AG04450 (cell line): Measurements from ENCODE around the gene PCIF1. TPM values are rescaled to one million over a fixed set of nuclear protein-coding genes. Genes with fewer than 3 reads are reported as not detected.

Experiments used
- CTCF ChIA-PET: fragments of 300-600, 350-600 bp; formaldehyde crosslinking; extraction: SDS; loops from one replicate; lab custom pipeline; 2022; ENCODE audit warnings: antibody characterized with exemption, inconsistent platforms; lab: Charles Lee
- POLR2A ChIA-PET: fragments of 350-600 bp; formaldehyde crosslinking; extraction: SDS; loops from one replicate; lab custom pipeline; 2021; ENCODE audit warnings: antibody characterized with exemption, inconsistent platforms; lab: Yijun Ruan, JAX
- DNase-seq: peaks from one replicate; pipeline ENCODE4 v3.0.0-alpha.2; 2011; ENCODE audit warnings: low read depth, low spot score
- H3K27ac ChIP-seq: one replicate; pipeline ENCODE4 v1.5.1; 2012; ENCODE audit warnings: low read depth, low read length, control low read depth
- H3K27me3 ChIP-seq: one replicate; pipeline ENCODE4 v1.6.0; 2012; ENCODE audit warnings: low read length; ENCODE audit not compliant: control insufficient read depth, insufficient read depth
- H3K4me3 ChIP-seq: 2 replicates; pipeline ENCODE4 v1.5.1; 2011; ENCODE audit warnings: mild to moderate bottlenecking, low read depth, low read length, control low read depth
- H3K9me3 ChIP-seq: 2 replicates; pipeline ENCODE4 v1.5.1; 2012; ENCODE audit warnings: low read length; ENCODE audit not compliant: control insufficient read depth, insufficient read depth
- CTCF ChIP-seq: IDR thresholded peaks from 2 replicates; pipeline ENCODE4 v1.5.1; 2011; ENCODE audit warnings: low read depth, low read length, control low read depth, inconsistent platforms
- polyA plus RNA-seq: library from polyadenylated mRNA; depleted of rRNA; stranded (reverse); fragments of >200 nt; gene quantifications from 2 replicates; pipeline ENCODE4 v1.2.3, GENCODE V29; 2011

PCIF1 gene
- polyA plus RNA-seq, 1 experiment: 11.5 TPM

GRCh38 chr20:45974896-45975565, 40.5 kb downstream of the PCIF1 start:
- CTCF ChIA-PET: interaction anchor here (5.1 kb wide), 1 partner anchor 13 kb away, joined by 26 read pairs; no protein-coding TSS in a partner anchor
- no peak overlapping the region for H3K4me3 ChIP-seq
- no peak for DNase-seq
- H3K27me3 ChIP-seq: peaks cover 2% of the 10 kb centered on the region
- TF ChIP-seq CTCF: no peak
- POLR2A ChIA-PET: interaction anchor here (1.3 kb wide), 1 partner anchor 389 kb away, joined by 3 read pairs; no protein-coding TSS in a partner anchor
- H3K9me3 ChIP-seq: peaks cover 4% of the 10 kb centered on the region; the same call in 1 of the 2 replicates
- no peak overlapping the region for H3K27ac ChIP-seq

GRCh38 chr20:45975686-45976085, 41.2 kb downstream of the PCIF1 start:
- H3K27me3 ChIP-seq: peaks cover 2% of the 10 kb centered on the region
- peaks cover 4% of the 10 kb centered on the region; the same call in 1 of the 2 replicates for H3K9me3 ChIP-seq
- no peak overlapping the region for H3K4me3 ChIP-seq
- no peak for TF ChIP-seq CTCF
- no peak for DNase-seq
- CTCF ChIA-PET: interaction anchor here (5.1 kb wide), 1 partner anchor 12 kb away, joined by 26 read pairs; no protein-coding TSS in a partner anchor
- no peak overlapping the region for H3K27ac ChIP-seq
- POLR2A ChIA-PET: no interaction called here

GRCh38 chr20:45976086-45976485, 41.6 kb downstream of the PCIF1 start:
- no peak overlapping the region for H3K27ac ChIP-seq
- H3K4me3 ChIP-seq: no peak overlapping the region
- CTCF ChIA-PET: interaction anchor here (5.1 kb wide), 1 partner anchor 12 kb away, joined by 26 read pairs; no protein-coding TSS in a partner anchor
- DNase-seq: no peak
- peaks cover 4% of the 10 kb centered on the region; the same call in 1 of the 2 replicates for H3K9me3 ChIP-seq
- no peak for TF ChIP-seq CTCF
- POLR2A ChIA-PET: no interaction called here
- H3K27me3 ChIP-seq: peaks cover 2% of the 10 kb centered on the region

GRCh38 chr20:45981261-45981660, 46.8 kb downstream of the PCIF1 start:
- ChIA-PET CTCF (no interaction called here), POLR2A (no interaction called here)
- no peaks in the 10 kb centered on the region for H3K9me3 ChIP-seq
- no peak overlapping the region for H3K4me3 ChIP-seq
- DNase-seq: no peak
- H3K27me3 ChIP-seq: peaks cover 13% of the 10 kb centered on the region
- TF ChIP-seq CTCF: no peak
- no peak overlapping the region for H3K27ac ChIP-seq

GRCh38 chr20:45983279-45983743, 48.8 kb downstream of the PCIF1 start:
- Histone ChIP-seq H3K4me3 (no peak overlapping the region), H3K9me3 (no peaks in the 10 kb centered on the region), H3K27me3 (peaks cover 10% of the 10 kb centered on the region), H3K27ac (no peak overlapping the region)
- ChIA-PET CTCF (interaction anchor here (0.6 to 0.8 kb wide), 2 partner anchors 31 to 1426 kb away, joined by 3 read pairs; no protein-coding TSS in a partner anchor), POLR2A (no interaction called here)
- no peak for DNase-seq
- TF ChIP-seq CTCF: no peak
